EH (cell line): ENCODE data around the gene TUBA3E.
"Not testable (repeated sequence)": the region's sequence is repeated elsewhere in the genome, so short reads cannot be mapped to it uniquely, and the experiment has no call there.

Experiments
- DNase-seq: peaks from one replicate; pipeline ENCODE4 v3.0.0-alpha.2; 2015; ENCODE audit warnings: low read depth

TUBA3E gene

GRCh38 chr2:130143266-130144039 is 54.8 kb downstream of the TUBA3E start:
- DNase-seq, result not testable (repeated sequence)

DNA sequence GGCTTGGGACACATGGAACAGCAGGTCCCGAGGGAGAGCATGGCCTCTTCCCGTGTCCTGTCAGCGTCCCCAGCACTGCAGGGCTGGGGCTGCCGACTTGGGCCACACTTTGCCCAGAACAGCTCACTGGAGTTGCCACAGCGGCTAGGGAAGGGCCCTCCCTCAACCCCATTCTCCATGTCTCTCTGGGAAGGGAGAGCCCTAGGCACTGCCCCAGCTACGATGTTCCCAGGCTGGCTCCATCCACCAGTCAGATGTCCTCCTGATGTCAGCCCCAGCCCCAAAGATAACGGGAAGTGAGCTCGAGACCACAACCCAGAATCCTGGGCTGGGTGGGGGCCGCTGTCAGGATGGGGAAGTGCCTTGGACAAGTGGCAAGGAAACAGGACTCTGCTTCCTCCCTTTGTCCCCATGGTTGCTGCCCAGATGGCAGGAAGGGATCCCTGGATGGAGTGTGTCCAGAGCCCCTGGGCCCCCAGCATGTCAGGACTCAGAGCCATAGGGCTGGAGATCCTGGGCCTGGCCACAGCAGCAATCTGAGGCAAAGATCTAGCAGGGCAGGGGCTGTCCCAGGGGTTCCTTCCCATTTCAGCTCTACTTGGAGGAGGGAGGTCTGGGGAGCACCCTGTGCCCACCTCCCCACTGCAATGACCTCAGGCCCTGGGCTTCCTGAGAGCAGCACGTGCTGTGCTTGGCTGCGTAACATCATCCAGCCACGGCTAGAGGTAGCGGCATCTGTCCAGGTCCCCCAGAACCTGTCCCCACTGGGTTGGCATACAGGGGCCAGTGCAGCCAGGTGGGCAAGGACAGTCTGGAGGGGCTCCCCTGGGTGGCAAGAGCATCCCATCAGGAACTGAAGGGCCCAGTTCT is 55.6 kb downstream of the TUBA3E start:
- DNase-seq, result not testable (repeated sequence)
